Coronary artery (tissue), 2 donors: ENCODE data around the gene PTGDS.
A peak's percentile ranks its signal among the peaks of the same experiment; 100 is the strongest.

Experiments
- DNase-seq: peaks from one replicate; pipeline ENCODE4 v3.0.0-alpha.2; 2017; ENCODE audit warnings: low spot score
- H3K27ac ChIP-seq, 2 donors: fragments of 200-600 bp; sonication (generic); one replicate each; pipeline ENCODE4 v1.5.1; 2016 to 2019
- H3K4me3 ChIP-seq: fragments of 200-600 bp; sonication (generic); 2 replicates; pipeline ENCODE4 v1.5.1; 2016; ENCODE audit warnings: mild to moderate bottlenecking, moderate library complexity
- CTCF ChIP-seq: fragments of 200-600 bp; sonication (generic); IDR thresholded peaks from one replicate; pipeline ENCODE4 v1.5.1; 2019; ENCODE audit warnings: antibody characterized with exemption

The PTGDS gene

GRCh38 chr9:136980669-136981478 lies 3.6 kb downstream of the PTGDS start:
- Histone ChIP-seq H3K27ac (peak overlapping the region in 1 of 2 donors; percentile 54), H3K4me3 (no peak overlapping the region)
- no peak for DNase-seq
- no peak for TF ChIP-seq CTCF

- H3K4me3 ChIP-seq = no peak overlapping the region
- no peak for TF ChIP-seq CTCF
- H3K27ac ChIP-seq = peak overlapping the region in 1 of 2 donors; percentile 54
- DNase-seq = no peak
These were observed 4.4 kb downstream of the PTGDS start for GRCh38 chr9:136981588-136982231.

GRCh38 chr9:136982232-136983051 lies 5.1 kb downstream of the PTGDS start, which contains the start of gene LCNL1:
Gene LCNL1, plus strand, starts transcription at chr9:136982993. Its CDS starts 594 bp downstream, at chr9:136983587.
- TF ChIP-seq CTCF = no peak
- Histone ChIP-seq H3K27ac (peak within 1 kb of the TSS in 1 of 2 donors; percentile 37), H3K4me3 (no peak within 1 kb of the TSS)
- no peak for DNase-seq

GRCh38 chr9:136983167-136983566 lies 5.9 kb downstream of the PTGDS start:
- no peak overlapping the region for H3K27ac ChIP-seq
- no peak for DNase-seq
- H3K4me3 ChIP-seq = no peak overlapping the region
- TF ChIP-seq CTCF = no peak

- H3K4me3 ChIP-seq = no peak overlapping the region
- no peak for DNase-seq
- no peak for TF ChIP-seq CTCF
- no peak overlapping the region for H3K27ac ChIP-seq
These were observed 6.5 kb downstream of the PTGDS start for GRCh38 chr9:136983656-136984314.

GRCh38 chr9:136984464-136985026 lies 7.2 kb downstream of the PTGDS start:
- Histone ChIP-seq H3K27ac (no peak overlapping the region), H3K4me3 (no peak overlapping the region)
- no peak for TF ChIP-seq CTCF
- no peak for DNase-seq
